HepG2 (cell line): ENCODE results near the gene CNNM4. TPM values are rescaled to one million over a fixed set of nuclear protein-coding genes. Genes with fewer than 3 reads are reported as not detected.

Experiments used
- GABPB1 ChIP-seq: IDR thresholded peaks from 2 replicates; pipeline ENCODE4 v1.6.1; 2016; ENCODE audit warnings: mild to moderate bottlenecking, missing genetic modification reagents, moderate library complexity, missing compliant biosample characterization
- HDAC2 ChIP-seq: sonication (generic); formaldehyde crosslinking; IDR thresholded peaks from 2 replicates; pipeline ENCODE4 v1.4.0; 2020; ENCODE audit warnings: missing genetic modification reagents
- HOXA5 ChIP-seq: sonication (generic); formaldehyde crosslinking; IDR thresholded peaks from 2 replicates; pipeline ENCODE4 v1.4.0; 2020; ENCODE audit warnings: missing genetic modification reagents
- MAX ChIP-seq: IDR thresholded peaks from 2 replicates; pipeline ENCODE4 v1.6.1; 2012; ENCODE audit warnings: inconsistent platforms
- MIXL1 ChIP-seq: IDR thresholded peaks from 2 replicates; pipeline ENCODE4 v1.6.1; 2016
- MYPOP ChIP-seq: sonication (generic); formaldehyde crosslinking; IDR thresholded peaks from 2 replicates; pipeline ENCODE4 v1.8.1; 2023; ENCODE audit warnings: mild to moderate bottlenecking, moderate library complexity, missing genetic modification reagents
- NRL ChIP-seq: sonication (generic); formaldehyde crosslinking; IDR thresholded peaks from 2 replicates; pipeline ENCODE4 v1.5.0; 2020; ENCODE audit warnings: missing genetic modification reagents, mild to moderate bottlenecking, moderate library complexity, borderline replicate concordance
- RFX1 ChIP-seq: fragments of 450-650 bp; IDR thresholded peaks from 2 replicates; pipeline ENCODE4 v1.6.1; 2017
- RXRA ChIP-seq: sonication (generic); formaldehyde crosslinking; IDR thresholded peaks from 2 replicates; pipeline ENCODE4 v1.5.1; 2020; ENCODE audit warnings: missing genetic modification reagents
- ZFX ChIP-seq: sonication (generic); formaldehyde crosslinking; IDR thresholded peaks from 2 replicates; pipeline ENCODE4 v1.4.0; 2020; ENCODE audit warnings: mild to moderate bottlenecking, low read depth, missing genetic modification reagents, moderate library complexity
- ZNF230 ChIP-seq: sonication (generic); formaldehyde crosslinking; IDR thresholded peaks from 2 replicates; pipeline ENCODE4 v1.4.0; 2020; ENCODE audit warnings: mild to moderate bottlenecking, missing genetic modification reagents
- ZNF296 ChIP-seq: sonication (generic); formaldehyde crosslinking; conservative IDR thresholded peaks from 2 replicates; pipeline ENCODE4 v1.5.0; 2020; ENCODE audit warnings: mild to moderate bottlenecking, missing genetic modification reagents
- ZNF331 ChIP-seq: sonication (generic); formaldehyde crosslinking; IDR thresholded peaks from 2 replicates; pipeline ENCODE4 v1.4.0; 2020; ENCODE audit warnings: missing genetic modification reagents
- ZNF335 ChIP-seq: sonication (generic); formaldehyde crosslinking; IDR thresholded peaks from 2 replicates; pipeline ENCODE4 v1.4.0; 2020; ENCODE audit warnings: missing genetic modification reagents
- ZNF343 ChIP-seq: sonication (generic); formaldehyde crosslinking; IDR thresholded peaks from 2 replicates; pipeline ENCODE4 v1.4.0; 2020; ENCODE audit warnings: mild to moderate bottlenecking, missing genetic modification reagents
- ZNF609 ChIP-seq: sonication (generic); formaldehyde crosslinking; IDR thresholded peaks from 2 replicates; pipeline ENCODE4 v1.4.0; 2020; ENCODE audit warnings: mild to moderate bottlenecking, missing genetic modification reagents, borderline replicate concordance
- ZNF615 ChIP-seq: sonication (generic); formaldehyde crosslinking; IDR thresholded peaks from 2 replicates; pipeline ENCODE4 v1.5.0; 2020; ENCODE audit warnings: mild to moderate bottlenecking, missing genetic modification reagents, borderline replicate concordance
- ZNF737 ChIP-seq: sonication (generic); formaldehyde crosslinking; IDR thresholded peaks from 2 replicates; pipeline ENCODE4 v1.5.0; 2020; ENCODE audit warnings: missing genetic modification reagents, mild to moderate bottlenecking, borderline replicate concordance
- ZNF883 ChIP-seq: sonication (generic); formaldehyde crosslinking; IDR thresholded peaks from 2 replicates; pipeline ENCODE4 v1.5.1; 2020; ENCODE audit warnings: mild to moderate bottlenecking, missing genetic modification reagents; ENCODE audit errors: not compliant biosample characterization
- polyA plus RNA-seq, 8 experiments: library from polyadenylated mRNA; depleted of rRNA in 3 of 8; stranded (reverse) in 7 of 8; unstranded in 1 of 8; fragments of >200 nt; fragmentation: Illumina TruSeq in 4 of 8; extraction: Trizol in 4 of 8; gene quantifications; 2 replicates each; pipeline versions ENCODE4 v1.2.1 to v1.2.3, GENCODE V29; 2011 to 2016; ENCODE audit warnings: low read depth in 4 of 8, missing spikeins in 1 of 8, mixed read lengths in 1 of 8; ENCODE audit not compliant: insufficient read depth in 1 of 8
- total RNA-seq, 5 experiments: library from RNA; depleted of rRNA; stranded (reverse); fragments of >200 nt; fragmentation: Illumina TruSeq; extraction: Trizol; gene quantifications; 2 replicates each; pipeline ENCODE4 v1.2.3, GENCODE V29; 2016; ENCODE audit warnings: low read depth in 1 of 5
- TF ChIP-seq, protein P1 (sequence below): IDR thresholded peaks from 2 replicates; pipeline ENCODE4 v1.6.1; 2016; ENCODE audit warnings: low read depth, borderline replicate concordance
- TF ChIP-seq, protein P2 (sequence below): sonication (generic); formaldehyde crosslinking; IDR thresholded peaks from 2 replicates; pipeline ENCODE4 v1.4.0; 2020; ENCODE audit warnings: mild to moderate bottlenecking, low read depth, missing genetic modification reagents

The CNNM4 gene
- total and polyA plus RNA-seq, 2 of the 13 experiments (the other 11 are each of a cell fraction or from before 2014, with no cell fraction given) = 5.9 to 8.4 TPM

DNA sequence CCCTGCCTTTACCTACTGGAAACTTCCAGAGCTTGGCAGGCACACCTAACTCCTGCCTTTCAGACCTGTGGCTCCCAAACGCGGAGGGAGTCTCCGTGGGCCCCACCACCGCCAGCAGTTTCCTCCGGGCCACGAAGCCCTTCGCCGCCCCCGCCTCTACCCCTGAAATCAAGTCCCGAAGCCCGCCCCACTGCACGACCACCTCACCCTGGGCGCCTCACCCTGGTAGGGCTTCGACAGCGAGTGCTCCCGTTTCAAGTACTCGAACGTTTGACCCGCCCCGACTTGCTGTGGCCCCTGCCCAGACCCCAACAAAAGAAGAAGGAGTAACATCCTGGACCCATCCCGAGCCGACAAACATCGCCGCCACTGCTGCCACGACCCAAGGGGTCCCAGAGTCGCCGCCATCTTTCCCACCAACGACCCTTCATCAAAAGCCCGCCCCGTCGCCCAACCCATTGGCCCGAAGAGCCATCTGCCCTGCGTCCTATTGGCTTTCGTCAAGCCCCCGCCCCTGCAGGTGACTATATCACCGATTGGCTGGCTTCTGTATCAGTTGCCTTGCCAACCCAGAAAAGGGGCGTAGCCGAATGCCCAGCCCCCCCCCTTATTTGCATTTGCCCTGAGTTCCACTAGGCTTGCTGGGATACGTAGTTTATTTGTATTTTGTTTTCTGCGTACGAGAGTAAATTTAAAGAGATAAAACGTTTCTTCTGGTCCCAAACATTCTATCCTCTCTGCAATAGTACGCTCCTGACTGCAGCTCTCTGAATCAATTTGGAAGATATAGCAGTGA, 20.9 kb upstream of the CNNM4 start, which contains the start of gene LMAN2L (continued):
- no peak for TF ChIP-seq ZNF615 (CRISPR knock-in tag)
- peak; percentile 95 for TF ChIP-seq RFX1
- peak; percentile 96 for TF ChIP-seq NRL (CRISPR knock-in tag)
- peak; percentile 50 for TF ChIP-seq MAX
- TF ChIP-seq HDAC2 = 0 out of 2 replicates have a peak, but pooled peaks have one; percentile 7
- peak; percentile 60; the same call in 1 of the 2 replicates for TF ChIP-seq ZNF335 (CRISPR knock-in tag)
- peak; percentile 68 for TF ChIP-seq ZFX (CRISPR knock-in tag)
- peak; percentile 49; the same call in 1 of the 2 replicates for TF ChIP-seq RXRA (CRISPR knock-in tag)
- peak; percentile 68 for TF ChIP-seq GABPB1
- TF ChIP-seq MIXL1 (CRISPR knock-in tag) = peak; percentile 13; the same call in 1 of the 2 replicates
- TF ChIP-seq ZNF331 = 0 out of 2 replicates have a peak, but pooled peaks have one; percentile 29
- TF ChIP-seq ZNF343 = peak; percentile 74; the same call in 1 of the 2 replicates
- TF ChIP-seq ZNF883 = peak; percentile 58
- TF ChIP-seq ZNF296 (CRISPR knock-in tag) = peak; percentile 85; the same call in 1 of the 2 replicates
- TF ChIP-seq HOXA5 (CRISPR knock-in tag) = 0 out of 2 replicates have a peak, but pooled peaks have one; percentile 63
- peak; percentile 69; the same call in 1 of the 2 replicates for TF ChIP-seq MYPOP (CRISPR knock-in tag)
- peak; percentile 97; the same call in 1 of the 2 replicates for TF ChIP-seq ZNF230 (CRISPR knock-in tag)
- TF ChIP-seq ZNF609 (CRISPR knock-in tag) = peak; percentile 61; the same call in 1 of the 2 replicates
- TF ChIP-seq ZNF737 (CRISPR knock-in tag) = peak; percentile 85; the same call in 1 of the 2 replicates
- TF ChIP-seq, protein P1, sequence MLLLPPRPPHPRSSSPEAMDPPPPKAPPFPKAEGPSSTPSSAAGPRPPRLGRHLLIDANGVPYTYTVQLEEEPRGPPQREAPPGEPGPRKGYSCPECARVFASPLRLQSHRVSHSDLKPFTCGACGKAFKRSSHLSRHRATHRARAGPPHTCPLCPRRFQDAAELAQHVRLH (CRISPR knock-in tag) = peak; percentile 73; the same call in 1 of the 2 replicates
- TF ChIP-seq, protein P2, sequence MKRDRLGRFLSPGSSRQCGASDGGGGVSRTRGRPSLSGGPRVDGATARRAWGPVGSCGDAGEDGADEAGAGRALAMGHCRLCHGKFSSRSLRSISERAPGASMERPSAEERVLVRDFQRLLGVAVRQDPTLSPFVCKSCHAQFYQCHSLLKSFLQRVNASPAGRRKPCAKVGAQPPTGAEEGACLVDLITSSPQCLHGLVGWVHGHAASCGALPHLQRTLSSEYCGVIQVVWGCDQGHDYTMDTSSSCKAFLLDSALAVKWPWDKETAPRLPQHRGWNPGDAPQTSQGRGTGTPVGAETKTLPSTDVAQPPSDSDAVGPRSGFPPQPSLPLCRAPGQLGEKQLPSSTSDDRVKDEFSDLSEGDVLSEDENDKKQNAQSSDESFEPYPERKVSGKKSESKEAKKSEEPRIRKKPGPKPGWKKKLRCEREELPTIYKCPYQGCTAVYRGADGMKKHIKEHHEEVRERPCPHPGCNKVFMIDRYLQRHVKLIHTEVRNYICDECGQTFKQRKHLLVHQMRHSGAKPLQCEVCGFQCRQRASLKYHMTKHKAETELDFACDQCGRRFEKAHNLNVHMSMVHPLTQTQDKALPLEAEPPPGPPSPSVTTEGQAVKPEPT (CRISPR knock-in tag) = peak; percentile 90
